Measurements from ENCODE around the gene ANKRD13B. TPM values are rescaled to one million over a fixed set of nuclear protein-coding genes. Genes with fewer than 3 reads are reported as not detected.

The ANKRD13B gene
- total and polyA plus RNA-seq, 7 donors: 1.6 to 17.2 (median 5.4) TPM

DNA sequence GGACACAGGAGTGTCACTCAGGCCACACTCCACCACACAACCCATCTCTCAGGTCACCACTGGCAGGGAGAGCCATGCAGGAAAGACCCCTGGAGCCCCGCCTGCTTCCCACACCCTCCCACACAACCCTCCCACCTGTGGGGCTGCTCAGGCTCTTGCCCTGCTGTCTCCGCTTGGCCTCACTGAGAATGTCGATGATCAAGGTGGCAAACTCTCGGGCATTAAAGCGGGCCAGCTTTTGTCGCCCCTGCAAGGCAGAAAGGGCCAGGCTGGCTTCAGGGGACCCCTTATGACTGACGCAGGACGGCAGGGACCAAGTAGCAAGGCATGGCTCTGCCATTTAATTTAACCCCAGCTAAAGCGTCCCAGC lies 15.9 kb upstream of the ANKRD13B start:
- Histone ChIP-seq H3K36me3 (peaks cover 30 to 63% (median 40%) of the 10 kb centered on the region in 4 donors), H3K9me3 (no peaks in the 10 kb centered on the region), H3K27ac (peak overlapping the region in 3 of 4 donors; percentile 44 to 63 (median 58)), H3K4me1 (peaks cover 0 to 33% (median 29%) of the 10 kb centered on the region in 4 donors), H3K4me3 (no peak overlapping the region), H3K27me3 (no peaks in the 10 kb centered on the region)
- TF ChIP-seq EP300 (IDR thresholded peaks at IDR 0.05): no peak
- no peak for TF ChIP-seq POLR2A (IDR thresholded peaks at IDR 0.05)
- TF ChIP-seq CTCF (IDR thresholded peaks at IDR 0.05): no peak
- TF ChIP-seq POLR2AphosphoS5 (IDR thresholded peaks at IDR 0.05): no peak
- 96 to 97% methylated on average over 9 of the region's 9 CpGs for WGBS, 2 donors
- DNase-seq: no peak
- intact Hi-C loops (cut with DNase I): no loop called here

DNA sequence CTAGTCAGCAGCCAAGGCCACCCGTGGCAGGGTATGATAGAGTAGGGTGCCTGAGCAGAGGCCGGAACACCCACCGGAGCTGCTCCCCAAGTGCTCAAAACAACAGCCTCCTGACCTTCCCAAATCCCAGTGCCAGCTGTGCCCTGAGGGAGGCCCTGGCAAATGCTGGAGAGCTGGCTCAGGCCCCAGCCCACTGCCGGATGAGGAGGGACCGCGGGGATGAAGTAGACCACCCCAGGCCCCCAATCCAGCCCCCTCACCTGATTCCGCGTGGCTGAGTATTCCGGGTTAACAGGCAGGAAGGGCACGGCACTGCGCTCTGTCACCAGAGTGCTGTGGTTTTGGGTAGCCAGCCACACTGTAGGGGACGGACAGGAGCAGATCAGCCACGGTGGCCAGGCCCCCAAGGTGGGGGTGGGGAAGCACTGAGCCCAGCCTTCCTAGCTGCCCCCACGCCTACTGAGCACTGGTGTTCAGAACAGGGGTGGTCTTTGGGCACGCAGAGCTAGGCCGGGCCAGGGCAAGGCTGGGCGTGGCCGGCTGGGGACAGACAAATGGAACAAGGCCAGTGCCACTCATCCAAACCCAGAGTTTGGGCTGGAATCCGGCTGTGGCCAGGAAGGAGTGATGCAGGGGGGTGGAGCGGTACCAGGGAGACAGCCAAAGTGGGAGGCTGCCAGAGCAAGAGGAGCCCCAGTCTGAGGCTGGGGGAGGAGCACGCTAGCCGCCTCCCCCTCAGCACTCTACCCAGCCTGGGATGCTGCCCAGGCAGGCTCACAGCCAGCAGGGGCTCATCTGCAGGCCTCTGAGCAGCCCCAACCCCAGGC lies 15.3 kb upstream of the ANKRD13B start:
- peak overlapping the region in 3 of 4 donors; percentile 44 to 63 (median 58) for H3K27ac ChIP-seq
- no peak for TF ChIP-seq POLR2A (IDR thresholded peaks at IDR 0.05)
- no peak for TF ChIP-seq POLR2AphosphoS5 (IDR thresholded peaks at IDR 0.05)
- no peak for TF ChIP-seq EP300 (IDR thresholded peaks at IDR 0.05)
- no peak for TF ChIP-seq CTCF (IDR thresholded peaks at IDR 0.05)
- no peak overlapping the region for H3K4me3 ChIP-seq
- H3K36me3 ChIP-seq: peaks cover 30 to 69% (median 45%) of the 10 kb centered on the region in 4 donors
- DNase-seq: no peak
- intact Hi-C loops (cut with DNase I): no loop called here
- H3K27me3 ChIP-seq: no peaks in the 10 kb centered on the region
- 80 to 83% methylated on average over 22 of the region's 22 CpGs for WGBS, 2 donors
- no peaks in the 10 kb centered on the region for H3K9me3 ChIP-seq
- H3K4me1 ChIP-seq: peaks cover 0 to 27% (median 22%) of the 10 kb centered on the region in 4 donors

DNA sequence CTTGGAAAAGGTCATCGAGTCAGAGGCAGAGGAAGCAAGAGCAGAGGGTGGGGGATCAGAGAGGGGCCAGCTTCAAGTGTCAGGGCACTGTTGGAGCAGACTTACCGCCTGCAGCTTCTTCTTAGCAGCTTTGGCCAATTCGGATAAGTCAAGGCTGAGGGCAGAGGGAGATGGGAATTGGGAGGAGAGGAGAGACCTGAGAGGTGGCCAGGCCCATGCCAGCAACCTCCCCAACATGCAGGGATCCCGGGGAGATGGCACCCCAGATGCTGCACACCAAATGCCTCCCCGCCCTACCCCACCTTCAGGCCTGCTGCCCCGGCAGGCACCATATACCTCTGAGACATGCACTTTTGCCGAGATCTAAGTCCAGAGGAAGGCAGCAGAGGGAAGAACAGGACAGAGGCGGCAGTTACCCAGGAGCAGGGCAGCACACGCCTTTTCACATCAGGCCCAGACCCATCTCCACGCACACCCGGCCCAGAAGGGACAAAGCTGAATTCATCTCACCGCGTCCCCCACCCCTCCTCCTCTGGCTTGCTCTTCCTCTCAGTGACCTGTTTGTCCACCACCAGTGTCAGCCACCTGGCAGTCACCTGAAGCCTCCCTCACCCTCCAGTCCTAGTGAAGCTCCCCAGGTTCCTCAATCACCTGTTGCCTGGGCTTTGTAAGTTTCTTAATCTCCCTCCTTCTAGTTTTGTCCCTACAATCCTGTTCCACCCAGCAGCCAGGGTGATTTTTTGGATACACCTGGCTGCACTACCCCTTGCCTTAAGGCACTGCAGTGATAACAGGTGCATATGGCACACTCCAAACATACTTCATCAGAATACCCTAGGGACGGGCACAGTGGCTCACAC lies 14.1 kb upstream of the ANKRD13B start:
- Histone ChIP-seq H3K27ac (peak overlapping the region in 1 of 4 donors; percentile 63), H3K4me3 (no peak overlapping the region), H3K27me3 (no peaks in the 10 kb centered on the region), H3K9me3 (no peaks in the 10 kb centered on the region), H3K4me1 (peaks cover 0 to 22% (median 18%) of the 10 kb centered on the region in 4 donors), H3K36me3 (peaks cover 30 to 71% (median 45%) of the 10 kb centered on the region in 4 donors)
- intact Hi-C loops (cut with DNase I): no loop called here
- TF ChIP-seq POLR2AphosphoS5 (IDR thresholded peaks at IDR 0.05): no peak
- TF ChIP-seq CTCF (IDR thresholded peaks at IDR 0.05): no peak
- TF ChIP-seq EP300 (IDR thresholded peaks at IDR 0.05): no peak
- TF ChIP-seq POLR2A (IDR thresholded peaks at IDR 0.05): no peak
- no peak for DNase-seq
- 92 to 95% methylated on average over 14 of the region's 14 CpGs for WGBS, 2 donors

- intact Hi-C loops (cut with DNase I): loop anchor here (1.0 to 5.0 kb wide), 3 partner anchors 11 to 347 kb away; no protein-coding TSS in a partner anchor
- no peaks in the 10 kb centered on the region for H3K9me3 ChIP-seq
- no peak overlapping the region for H3K27ac ChIP-seq
- H3K4me1 ChIP-seq: peaks cover 0 to 34% (median 27%) of the 10 kb centered on the region in 4 donors
- peak; percentile 91 for DNase-seq
- TF ChIP-seq POLR2AphosphoS5 (IDR thresholded peaks at IDR 0.05) (peak in 3 of 4 donors; percentile 35 to 50 (median 42)), POLR2A (IDR thresholded peaks at IDR 0.05) (no peak), EP300 (IDR thresholded peaks at IDR 0.05) (no peak), CTCF (IDR thresholded peaks at IDR 0.05) (peak; percentile 79 to 88 (median 88))
- no peak overlapping the region for H3K4me3 ChIP-seq
- no peaks in the 10 kb centered on the region for H3K27me3 ChIP-seq
- peaks cover 21 to 58% (median 36%) of the 10 kb centered on the region in 4 donors for H3K36me3 ChIP-seq
- 61 to 65% methylated on average over 15 of the region's 15 CpGs for WGBS, 2 donors
These were observed 12.8 kb upstream of the ANKRD13B start for GRCh38 chr17:29579866-29580771.
